Mesothelial cell of epicardium (in vitro differentiated cells): ENCODE results near the gene MASP1. TPM values are rescaled to one million over a fixed set of nuclear protein-coding genes. Genes with fewer than 3 reads are reported as not detected.

ENCODE experiments used
- DNase-seq, 2 experiments: peaks; one replicate each; pipeline ENCODE4 v3.0.0; 2021; ENCODE audit warnings: low spot score in 2 of 2; ENCODE audit not compliant: unreplicated experiment in 2 of 2
- H3K27ac Mint-ChIP-seq: 2 replicates; pipeline ENCODE4 v1.8.0; 2021; ENCODE audit warnings: mixed read lengths
- H3K27me3 Mint-ChIP-seq: 2 replicates; pipeline ENCODE4 v1.8.0; 2021; ENCODE audit warnings: low read depth, mixed read lengths
- H3K36me3 Mint-ChIP-seq: 2 replicates; pipeline ENCODE4 v1.8.0; 2021; ENCODE audit warnings: mixed read lengths
- H3K4me1 Mint-ChIP-seq: 2 replicates; pipeline ENCODE4 v1.8.0; 2021; ENCODE audit warnings: mixed read lengths
- H3K4me3 Mint-ChIP-seq: 2 replicates; pipeline ENCODE4 v1.8.0; 2021; ENCODE audit warnings: mild to moderate bottlenecking, moderate library complexity, mixed read lengths
- H3K9me3 Mint-ChIP-seq: 2 replicates; pipeline ENCODE4 v1.8.0; 2021; ENCODE audit warnings: mixed read lengths
- CTCF ChIP-seq: fragments of 200-600 bp; sonication (generic); IDR thresholded peaks from one replicate; pipeline ENCODE4 v1.5.0; 2021; ENCODE audit warnings: antibody characterized with exemption; ENCODE audit not compliant: unreplicated experiment
- total RNA-seq: library from RNA; stranded (reverse); gene quantifications from 3 replicates; pipeline ENCODE4 v1.2.1, GENCODE V29; 2021

MASP1 gene
- total RNA-seq, 1 donor from 2014 or later: 2.4 TPM

- H3K9me3 Mint-ChIP-seq: peaks cover 6% of the 10 kb centered on the region
- no peak for TF ChIP-seq CTCF
- no peaks in the 10 kb centered on the region for H3K36me3 Mint-ChIP-seq
- H3K4me3 Mint-ChIP-seq: no peak overlapping the region
- no peak overlapping the region for H3K27ac Mint-ChIP-seq
- H3K27me3 Mint-ChIP-seq: peaks cover 20% of the 10 kb centered on the region
- DNase-seq: no peak
- H3K4me1 Mint-ChIP-seq: no peaks in the 10 kb centered on the region
Observed at GRCh38 chr3:187211532-187212195, 79.9 kb downstream of the MASP1 start.

GRCh38 chr3:187210545-187211327, 80.8 kb downstream of the MASP1 start:
- no peak for DNase-seq
- Mint-ChIP-seq H3K27me3 (peaks cover 16% of the 10 kb centered on the region), H3K27ac (no peak overlapping the region), H3K4me3 (no peak overlapping the region), H3K36me3 (no peaks in the 10 kb centered on the region), H3K9me3 (peaks cover 11% of the 10 kb centered on the region), H3K4me1 (no peaks in the 10 kb centered on the region)
- TF ChIP-seq CTCF: no peak

GRCh38 chr3:187210091-187210490, 81.4 kb downstream of the MASP1 start:
- Mint-ChIP-seq H3K36me3 (no peaks in the 10 kb centered on the region), H3K27me3 (peaks cover 17% of the 10 kb centered on the region), H3K27ac (no peak overlapping the region), H3K4me1 (no peaks in the 10 kb centered on the region), H3K9me3 (peaks cover 11% of the 10 kb centered on the region), H3K4me3 (no peak overlapping the region)
- no peak for TF ChIP-seq CTCF
- no peak for DNase-seq

GRCh38 chr3:187209491-187209890, 82.0 kb downstream of the MASP1 start:
- H3K27me3 Mint-ChIP-seq: peaks cover 19% of the 10 kb centered on the region
- no peak overlapping the region for H3K4me3 Mint-ChIP-seq
- no peak for TF ChIP-seq CTCF
- no peaks in the 10 kb centered on the region for H3K4me1 Mint-ChIP-seq
- no peak for DNase-seq
- no peaks in the 10 kb centered on the region for H3K36me3 Mint-ChIP-seq
- peaks cover 11% of the 10 kb centered on the region for H3K9me3 Mint-ChIP-seq
- no peak overlapping the region for H3K27ac Mint-ChIP-seq

GRCh38 chr3:187208159-187208558, 83.4 kb downstream of the MASP1 start:
- Mint-ChIP-seq H3K9me3 (peaks cover 11% of the 10 kb centered on the region), H3K36me3 (no peaks in the 10 kb centered on the region), H3K4me3 (no peak overlapping the region), H3K27ac (no peak overlapping the region), H3K27me3 (peaks cover 14% of the 10 kb centered on the region), H3K4me1 (no peaks in the 10 kb centered on the region)
- DNase-seq: no peak
- TF ChIP-seq CTCF: no peak
